Right ventricle myocardium inferior (tissue), 1 donor: ENCODE data around the gene RPP14. TPM values are rescaled to one million over a fixed set of nuclear protein-coding genes. Genes with fewer than 3 reads are reported as not detected.

ENCODE experiments used
- total RNA-seq: library from RNA; stranded (reverse); fragmentation: NEBNext Ultra II Directional; extraction: Animal tissue kit (Norgen Biotek cat#: 25700); gene quantifications from one replicate; pipeline ENCODE4 v1.2.1, GENCODE V29; 2021
- donor health status: DM: no; HTN: yes; CAD: no; lungs with severe emphysema.

The RPP14 gene
- total RNA-seq, 1 donor from 2014 or later = 23.2 TPM

Other genes with a start within 250 kb of the RPP14 start
- gene DNASE1L3, start 95.3 kb upstream of the RPP14 start, total RNA-seq = 2.1 TPM
- gene ABHD6, start 68.5 kb upstream of the RPP14 start, total RNA-seq = 10.5 TPM
- 14.7 TPM for gene HTD2, start 275 bp downstream of the RPP14 start, total RNA-seq
- 13.3 TPM for gene PXK, start 26.6 kb downstream of the RPP14 start, total RNA-seq
- 206 TPM for gene PDHB, start 127.6 kb downstream of the RPP14 start, total RNA-seq
- gene KCTD6, start 185.9 kb downstream of the RPP14 start, total RNA-seq = 11.3 TPM
- 33.4 TPM for gene ACOX2, start 230.9 kb downstream of the RPP14 start, total RNA-seq